ENCODE data around the gene CEP164.

Gene CEP164

GRCh38 chr11:117327567-117328374 lies at the start of gene CEP164:
CEP164 (plus strand) TSS chr11:117327854; CDS start chr11:117338587, 10,733 bp downstream.
- DNase-seq (ENCODE audit: low read depth, low spot score), result peak; percentile 88

- DNase-seq (ENCODE audit: low read depth, low spot score), result no peak
These were observed 49.3 kb upstream of the CEP164 start for GRCh38 chr11:117278347-117278746.

DNA sequence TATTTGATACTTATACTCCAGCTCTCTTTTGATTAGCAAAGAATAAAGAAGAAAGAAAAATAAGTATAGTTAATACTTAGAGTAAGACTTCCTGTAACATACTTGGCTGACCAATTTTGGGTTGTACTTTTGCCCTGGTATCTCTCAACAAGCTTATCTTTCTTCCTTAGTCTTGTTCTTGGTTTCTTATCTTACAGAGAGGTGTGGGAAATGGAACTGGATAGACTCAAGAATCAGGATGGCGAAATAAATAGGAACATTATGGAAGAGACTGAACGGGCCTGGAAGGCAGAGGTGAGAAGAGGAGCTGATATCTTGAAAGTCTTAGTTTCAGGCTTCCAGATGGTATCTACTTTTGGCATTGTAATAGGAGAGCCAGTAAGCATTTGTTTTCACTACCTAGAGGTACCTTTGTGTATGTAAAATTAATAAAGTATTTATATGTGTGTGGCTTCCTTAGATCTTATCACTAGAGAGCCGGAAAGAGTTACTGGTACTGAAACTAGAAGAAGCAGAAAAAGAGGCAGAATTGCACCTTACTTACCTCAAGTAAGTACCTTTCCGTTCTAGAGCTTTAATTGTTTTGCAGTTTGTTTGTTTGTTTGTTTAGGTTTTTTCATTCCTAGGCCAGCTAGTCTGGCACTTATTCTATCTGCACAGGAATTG lies 47.8 kb upstream of the CEP164 start:
- no peak for DNase-seq (ENCODE audit: low read depth, low spot score)

GRCh38 chr11:117281159-117281558 lies 46.5 kb upstream of the CEP164 start:
- peak; percentile 57 for DNase-seq (ENCODE audit: low read depth, low spot score)

- DNase-seq (ENCODE audit: low read depth, low spot score), result no peak
These were observed 45.8 kb upstream of the CEP164 start for GRCh38 chr11:117281869-117282268.

GRCh38 chr11:117282956-117283355 lies 44.7 kb upstream of the CEP164 start:
- DNase-seq (ENCODE audit: low read depth, low spot score), result no peak

GRCh38 chr11:117284053-117284452 lies 43.6 kb upstream of the CEP164 start:
- no peak for DNase-seq (ENCODE audit: low read depth, low spot score)

GRCh38 chr11:117286588-117286987 lies 41.1 kb upstream of the CEP164 start:
- DNase-seq (ENCODE audit: low read depth, low spot score), result no peak

- DNase-seq (ENCODE audit: low read depth, low spot score), result no peak
These were observed 40.0 kb upstream of the CEP164 start for GRCh38 chr11:117287668-117288067.

DNA sequence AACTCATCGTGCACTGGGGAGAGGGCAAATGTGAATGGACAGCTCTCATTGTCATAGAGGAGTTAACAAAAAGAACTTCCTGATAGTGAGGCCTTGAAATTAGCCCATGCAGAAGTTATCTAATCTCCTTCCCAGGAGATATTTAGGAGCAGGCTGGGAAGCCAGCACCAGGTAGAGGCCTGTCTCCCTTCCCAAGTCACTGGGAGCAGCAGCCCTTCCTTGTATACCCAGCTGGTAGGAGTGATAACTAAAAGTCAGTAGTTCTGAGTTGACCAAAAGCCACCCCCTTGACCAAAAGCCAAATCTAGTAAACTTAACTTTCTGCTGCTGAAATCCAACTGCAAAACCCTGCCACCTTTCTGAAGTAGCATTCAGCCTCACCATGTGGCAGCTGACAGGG lies 37.9 kb upstream of the CEP164 start:
- no peak for DNase-seq (ENCODE audit: low read depth, low spot score)

GRCh38 chr11:117290809-117291396 lies 36.8 kb upstream of the CEP164 start, which contains the start of gene BACE1-AS:
BACE1-AS (plus strand) TSS chr11:117291346.
- DNase-seq (ENCODE audit: low read depth, low spot score), result no peak

DNA sequence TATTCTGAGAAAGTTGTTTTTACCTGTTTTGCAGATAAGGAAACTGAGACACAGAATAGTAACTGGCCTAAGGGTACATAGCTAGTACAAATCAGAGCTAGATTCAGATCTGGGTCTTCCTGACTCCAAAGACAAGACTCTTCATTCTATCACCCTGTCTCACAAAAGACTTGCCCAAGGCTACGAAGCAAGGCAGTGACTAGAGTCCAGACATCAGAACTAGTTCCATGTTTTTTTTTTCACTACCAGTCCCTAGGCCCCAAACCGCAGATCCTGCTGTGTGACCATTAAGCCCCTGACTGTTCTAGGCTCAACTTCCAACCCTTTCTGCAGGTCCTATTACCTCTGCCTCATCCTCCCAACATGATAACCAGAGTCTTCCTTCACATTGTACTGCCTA lies 35.0 kb upstream of the CEP164 start:
- no peak for DNase-seq (ENCODE audit: low read depth, low spot score)

GRCh38 chr11:117295438-117296137 lies 32.1 kb upstream of the CEP164 start:
- DNase-seq (ENCODE audit: low read depth, low spot score), result no peak

GRCh38 chr11:117296881-117297280 lies 30.8 kb upstream of the CEP164 start:
- no peak for DNase-seq (ENCODE audit: low read depth, low spot score)

GRCh38 chr11:117298195-117298594 lies 29.5 kb upstream of the CEP164 start:
- DNase-seq (ENCODE audit: low read depth, low spot score), result no peak

GRCh38 chr11:117299351-117300282 lies 28.0 kb upstream of the CEP164 start:
- no peak for DNase-seq (ENCODE audit: low read depth, low spot score)

- no peak for DNase-seq (ENCODE audit: low read depth, low spot score)
These were observed 27.4 kb upstream of the CEP164 start for GRCh38 chr11:117300283-117300663.

DNA sequence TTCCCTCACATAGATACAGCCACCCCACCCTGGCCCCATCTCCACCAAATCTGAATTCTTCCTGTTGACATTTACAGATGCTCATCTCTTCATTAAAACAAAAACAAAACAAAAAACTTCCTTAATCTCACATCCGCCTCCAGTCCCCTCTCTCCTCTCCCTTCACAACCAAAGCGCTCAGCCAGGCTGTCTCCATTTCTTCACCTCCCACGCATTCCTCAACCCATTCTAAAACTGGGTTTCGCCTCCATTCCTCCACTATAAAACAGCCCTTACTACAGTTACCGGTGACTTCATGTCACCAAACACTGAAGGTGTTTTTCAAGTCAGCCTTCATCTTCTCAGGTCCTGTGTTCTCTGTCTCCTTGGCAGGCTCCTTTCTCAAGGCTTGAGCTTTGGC lies 26.9 kb upstream of the CEP164 start:
- no peak for DNase-seq (ENCODE audit: low read depth, low spot score)

- no peak for DNase-seq (ENCODE audit: low read depth, low spot score)
These were observed 25.4 kb upstream of the CEP164 start for GRCh38 chr11:117302228-117302627.

- no peak for DNase-seq (ENCODE audit: low read depth, low spot score)
These were observed 24.6 kb upstream of the CEP164 start for GRCh38 chr11:117303101-117303500.
